Nephron (organoid): ENCODE results near the gene SELPLG.
"Not testable (repeated sequence)": the region's sequence is repeated elsewhere in the genome, so short reads cannot be mapped to it uniquely, and the experiment has no call there.

ENCODE experiments used
- H3K27ac Mint-ChIP-seq, 3 experiments: 2 replicates each; pipeline ENCODE4 v1.8.0; 2020; ENCODE audit warnings: mixed read lengths in 3 of 3, mild to moderate bottlenecking in 2 of 3, moderate library complexity in 1 of 3
- H3K27me3 Mint-ChIP-seq: 2 replicates; pipeline ENCODE4 v1.8.0; 2021; ENCODE audit warnings: low read depth, mild to moderate bottlenecking, moderate library complexity, mixed read lengths
- H3K36me3 Mint-ChIP-seq: 2 replicates; pipeline ENCODE4 v1.8.0; 2020; ENCODE audit warnings: low read depth, mixed read lengths
- H3K4me1 Mint-ChIP-seq: 2 replicates; pipeline ENCODE4 v1.8.0; 2020; ENCODE audit warnings: mixed read lengths
- H3K4me3 Mint-ChIP-seq, 3 experiments: 2 replicates each; pipeline ENCODE4 v1.8.0; 2020; ENCODE audit warnings: mild to moderate bottlenecking in 3 of 3, mixed read lengths in 3 of 3, moderate library complexity in 2 of 3
- H3K9me3 Mint-ChIP-seq: 2 replicates; pipeline ENCODE4 v1.8.0; 2020; ENCODE audit warnings: mixed read lengths
- TF ChIP-seq, protein P1 (sequence below), 3 experiments: fragments of 200-600 bp; sonication (generic); IDR thresholded peaks; one replicate each; pipeline ENCODE4 v1.5.0; 2021; ENCODE audit warnings: antibody characterized with exemption in 3 of 3; ENCODE audit not compliant: unreplicated experiment in 3 of 3

The SELPLG gene

DNA sequence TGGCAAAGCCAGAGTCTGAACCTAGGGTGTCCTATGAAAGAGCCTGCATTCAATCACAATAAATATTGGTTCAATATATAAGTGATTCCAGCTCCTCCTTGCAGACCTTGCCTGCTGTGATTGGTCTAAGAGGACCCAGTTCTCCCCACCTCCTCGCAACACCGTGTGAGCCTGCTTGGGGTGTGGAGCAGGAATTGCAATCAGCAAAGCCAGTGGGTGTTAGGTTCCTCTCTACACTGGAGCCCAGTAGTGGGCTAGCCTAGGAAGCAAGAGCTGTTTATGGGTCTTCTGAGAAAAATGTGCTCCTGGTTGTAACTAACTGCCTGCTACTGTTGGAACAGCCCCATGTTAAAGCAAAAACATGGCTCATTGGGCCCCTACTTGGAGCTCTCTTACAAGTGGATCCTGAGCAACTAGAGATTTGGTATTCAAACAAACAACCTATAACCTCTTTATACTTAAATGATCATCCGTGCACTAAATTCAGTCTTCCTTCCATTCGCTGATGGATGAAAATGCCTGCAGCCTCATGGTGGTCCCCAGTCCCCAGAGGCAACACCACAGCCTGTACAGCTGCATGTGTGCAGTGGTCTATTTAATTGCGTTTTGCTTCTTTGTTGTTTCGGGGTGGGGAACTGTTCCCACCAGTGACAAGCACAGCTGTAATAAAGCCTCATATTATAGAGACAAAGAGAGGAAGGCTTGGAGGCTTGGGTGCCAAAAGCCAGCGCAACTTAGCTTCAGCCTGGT is 3.7 kb upstream of the SELPLG start:
- Mint-ChIP-seq H3K9me3 (no peaks in the 10 kb centered on the region), H3K36me3 (no peaks in the 10 kb centered on the region), H3K27me3 (peaks cover 3% of the 10 kb centered on the region), H3K4me3 (no peak overlapping the region), H3K4me1 (peaks cover 57% of the 10 kb centered on the region), H3K27ac (peak overlapping the region; percentile 67 to 88 (median 76))
- TF ChIP-seq, protein P1, sequence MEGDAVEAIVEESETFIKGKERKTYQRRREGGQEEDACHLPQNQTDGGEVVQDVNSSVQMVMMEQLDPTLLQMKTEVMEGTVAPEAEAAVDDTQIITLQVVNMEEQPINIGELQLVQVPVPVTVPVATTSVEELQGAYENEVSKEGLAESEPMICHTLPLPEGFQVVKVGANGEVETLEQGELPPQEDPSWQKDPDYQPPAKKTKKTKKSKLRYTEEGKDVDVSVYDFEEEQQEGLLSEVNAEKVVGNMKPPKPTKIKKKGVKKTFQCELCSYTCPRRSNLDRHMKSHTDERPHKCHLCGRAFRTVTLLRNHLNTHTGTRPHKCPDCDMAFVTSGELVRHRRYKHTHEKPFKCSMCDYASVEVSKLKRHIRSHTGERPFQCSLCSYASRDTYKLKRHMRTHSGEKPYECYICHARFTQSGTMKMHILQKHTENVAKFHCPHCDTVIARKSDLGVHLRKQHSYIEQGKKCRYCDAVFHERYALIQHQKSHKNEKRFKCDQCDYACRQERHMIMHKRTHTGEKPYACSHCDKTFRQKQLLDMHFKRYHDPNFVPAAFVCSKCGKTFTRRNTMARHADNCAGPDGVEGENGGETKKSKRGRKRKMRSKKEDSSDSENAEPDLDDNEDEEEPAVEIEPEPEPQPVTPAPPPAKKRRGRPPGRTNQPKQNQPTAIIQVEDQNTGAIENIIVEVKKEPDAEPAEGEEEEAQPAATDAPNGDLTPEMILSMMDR (IDR thresholded peaks at IDR 0.05; ENCODE audit: unreplicated experiment in 3 of 3) = no peak

DNA sequence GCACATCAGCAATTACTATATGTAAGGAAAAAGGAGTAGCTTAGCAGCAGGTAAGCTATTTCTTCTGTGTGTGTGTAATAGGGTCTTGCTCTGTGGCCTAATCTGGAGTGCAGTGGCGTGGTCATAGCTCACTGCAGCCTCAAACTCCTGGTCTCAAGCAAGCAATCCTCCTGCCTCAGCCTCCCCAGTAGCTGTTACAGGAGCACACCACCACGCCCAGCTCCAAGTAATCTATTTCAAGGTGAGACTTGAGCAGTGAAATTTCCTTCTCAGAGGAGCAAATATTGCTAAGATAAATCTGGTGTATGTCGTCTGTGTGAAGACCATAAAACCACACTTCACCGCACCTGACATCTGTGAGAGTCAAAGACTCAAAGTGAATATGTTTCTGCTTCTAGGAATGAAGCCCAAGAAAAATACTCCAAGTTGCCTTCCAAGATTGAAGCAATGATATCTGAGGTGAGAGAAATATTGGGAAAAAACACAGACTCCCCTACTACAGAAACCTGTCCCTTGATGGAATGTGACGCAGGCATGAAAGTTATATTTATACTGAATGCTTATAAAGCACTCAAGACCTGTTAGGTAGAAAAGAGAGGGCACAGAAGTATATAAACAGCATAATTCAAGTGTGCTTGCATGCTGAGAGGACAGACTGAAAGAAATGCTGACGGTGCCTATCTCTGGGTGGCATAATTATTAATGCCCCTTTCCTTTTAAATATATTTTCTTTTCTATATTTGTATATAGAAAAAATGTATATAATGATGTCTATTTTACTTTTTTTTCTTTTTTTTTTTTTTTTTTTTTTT is 2.5 kb upstream of the SELPLG start:
- Mint-ChIP-seq H3K4me3 (no peak overlapping the region), H3K27ac (peak overlapping the region; percentile 11 to 65 (median 45)), H3K4me1 (peaks cover 53% of the 10 kb centered on the region), H3K27me3 (peaks cover 3% of the 10 kb centered on the region), H3K9me3 (no peaks in the 10 kb centered on the region), H3K36me3 (no peaks in the 10 kb centered on the region)
- TF ChIP-seq, protein P1 (IDR thresholded peaks at IDR 0.05; ENCODE audit: unreplicated experiment in 3 of 3) = no peak

DNA sequence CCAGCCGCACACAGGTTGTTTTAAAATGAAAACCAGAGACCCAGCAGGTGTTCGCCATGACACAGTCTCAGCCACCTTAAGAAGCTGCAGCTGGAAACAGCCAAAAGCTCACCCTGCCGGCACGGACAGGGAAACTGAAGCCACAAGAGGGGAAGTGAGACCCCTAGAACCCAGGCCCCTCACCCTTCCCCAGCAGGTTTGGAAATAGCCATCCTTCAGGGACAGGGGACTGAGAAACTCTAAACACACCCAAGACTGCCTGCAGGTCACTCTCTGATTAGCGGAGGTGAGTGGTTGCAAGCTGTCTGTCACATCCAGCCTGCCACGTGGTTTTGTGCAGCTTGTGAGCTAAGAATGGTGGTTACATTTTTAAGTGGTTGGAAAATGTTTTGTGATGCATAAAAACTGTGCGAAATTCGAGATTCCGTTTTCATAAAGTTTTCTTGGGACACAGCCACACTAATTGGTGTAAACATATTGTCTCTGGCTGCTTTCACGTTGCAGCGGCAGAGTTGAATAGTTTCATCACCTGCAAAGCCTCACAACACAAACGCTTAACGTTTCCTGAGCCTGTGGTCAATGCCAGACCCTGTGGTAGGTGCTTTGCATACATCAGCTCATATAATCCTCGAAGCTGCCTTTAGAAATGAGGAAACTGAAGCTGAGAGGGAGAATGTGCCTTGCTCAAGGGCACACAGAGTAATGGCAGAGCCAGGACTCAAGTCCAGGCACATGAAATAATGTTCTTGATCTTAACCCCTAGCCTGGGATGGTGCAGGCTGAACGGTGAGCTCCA is 1.7 kb upstream of the SELPLG start:
- H3K9me3 Mint-ChIP-seq = no peaks in the 10 kb centered on the region
- H3K4me3 Mint-ChIP-seq = no peak overlapping the region
- no peaks in the 10 kb centered on the region for H3K36me3 Mint-ChIP-seq
- peak overlapping the region in 1 of 3 experiments; percentile 45 for H3K27ac Mint-ChIP-seq
- peaks cover 50% of the 10 kb centered on the region for H3K4me1 Mint-ChIP-seq
- TF ChIP-seq, protein P1 (IDR thresholded peaks at IDR 0.05; ENCODE audit: unreplicated experiment in 3 of 3) = no peak
- H3K27me3 Mint-ChIP-seq = peaks cover 3% of the 10 kb centered on the region

DNA sequence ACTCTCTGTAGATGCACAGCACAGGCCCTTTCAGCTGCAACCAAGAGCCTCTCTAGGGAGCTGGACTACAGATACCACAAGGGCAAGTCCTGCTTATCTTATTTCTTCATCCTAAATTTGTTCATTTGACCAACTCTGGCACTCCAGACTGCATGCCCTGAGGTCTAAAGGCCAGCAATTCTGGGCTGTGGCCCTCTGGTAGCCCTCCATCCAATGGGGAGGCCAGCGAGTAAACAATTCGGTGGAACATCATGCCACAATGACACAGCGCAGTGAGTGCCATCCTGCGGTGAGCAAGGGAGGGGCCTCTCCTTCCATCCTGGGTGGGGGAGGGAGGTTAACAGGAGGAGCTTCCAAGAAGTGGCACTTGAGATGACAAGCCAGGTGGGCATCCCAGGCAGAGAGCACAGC is 652 bp upstream of the SELPLG start:
- H3K27me3 Mint-ChIP-seq = peaks cover 3% of the 10 kb centered on the region
- no peaks in the 10 kb centered on the region for H3K36me3 Mint-ChIP-seq
- TF ChIP-seq, protein P1 (IDR thresholded peaks at IDR 0.05; ENCODE audit: unreplicated experiment in 3 of 3) = no peak
- peaks cover 56% of the 10 kb centered on the region for H3K4me1 Mint-ChIP-seq
- H3K9me3 Mint-ChIP-seq = no peaks in the 10 kb centered on the region
- H3K27ac Mint-ChIP-seq = no peak overlapping the region
- H3K4me3 Mint-ChIP-seq = no peak overlapping the region

DNA sequence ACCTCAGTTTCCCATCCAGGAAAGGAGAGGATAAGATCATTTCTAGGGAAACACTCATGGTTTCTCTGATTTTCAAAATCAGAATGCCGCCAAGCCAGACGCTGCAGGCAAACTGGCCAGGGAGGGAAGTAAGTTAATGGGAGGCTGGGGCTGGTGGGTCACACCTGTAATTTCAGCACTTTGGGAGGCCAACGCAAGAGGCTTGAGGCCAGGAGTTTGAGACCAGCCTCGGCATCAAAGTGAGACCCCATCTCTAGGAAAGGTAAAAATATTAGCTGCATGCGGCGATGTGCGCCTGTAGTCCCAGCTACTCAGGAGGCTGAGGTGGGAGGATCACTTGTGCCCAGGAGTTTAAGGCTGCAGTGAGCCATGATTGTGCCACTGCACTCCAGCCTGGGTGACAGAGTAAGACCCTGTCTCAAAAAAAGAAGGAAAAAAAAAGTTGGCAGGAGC is 587 bp downstream of the SELPLG start:
- Mint-ChIP-seq H3K27ac (no peak overlapping the region), H3K4me1 (peaks cover 48% of the 10 kb centered on the region), H3K9me3 (no peaks in the 10 kb centered on the region), H3K27me3 (no peaks in the 10 kb centered on the region), H3K4me3 (no peak overlapping the region), H3K36me3 (no peaks in the 10 kb centered on the region)
- TF ChIP-seq, protein P1 (IDR thresholded peaks at IDR 0.05; ENCODE audit: unreplicated experiment in 3 of 3) = no peak

DNA sequence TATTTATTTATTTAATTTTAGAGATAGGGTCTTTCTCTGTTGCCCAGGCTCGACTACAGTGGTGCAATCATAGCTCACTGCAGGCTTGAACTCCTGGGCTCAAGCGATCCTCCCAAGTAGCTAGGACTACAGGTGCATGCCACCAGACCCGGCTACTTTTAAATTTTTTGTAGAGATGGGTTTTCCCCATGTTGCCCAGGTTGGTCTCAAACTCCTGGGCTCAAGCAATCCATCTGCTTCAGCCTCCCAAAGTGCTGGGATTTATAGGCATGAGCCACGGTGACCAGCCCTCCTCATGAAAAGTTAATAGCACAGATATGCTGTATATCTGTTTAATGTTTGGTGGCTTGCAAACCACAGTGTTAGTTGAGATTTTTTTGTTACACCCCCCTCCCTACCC is 2.4 kb downstream of the SELPLG start:
- H3K4me3 Mint-ChIP-seq, H3K36me3 Mint-ChIP-seq, H3K9me3 Mint-ChIP-seq, H3K27me3 Mint-ChIP-seq: not testable (repeated sequence)
- Mint-ChIP-seq H3K27ac (peak overlapping the region in 2 of 3 experiments; percentile 15 to 70), H3K4me1 (peaks cover 36% of the 10 kb centered on the region)
